Measurements from ENCODE around the gene ZIC4.

Gene ZIC4

DNA sequence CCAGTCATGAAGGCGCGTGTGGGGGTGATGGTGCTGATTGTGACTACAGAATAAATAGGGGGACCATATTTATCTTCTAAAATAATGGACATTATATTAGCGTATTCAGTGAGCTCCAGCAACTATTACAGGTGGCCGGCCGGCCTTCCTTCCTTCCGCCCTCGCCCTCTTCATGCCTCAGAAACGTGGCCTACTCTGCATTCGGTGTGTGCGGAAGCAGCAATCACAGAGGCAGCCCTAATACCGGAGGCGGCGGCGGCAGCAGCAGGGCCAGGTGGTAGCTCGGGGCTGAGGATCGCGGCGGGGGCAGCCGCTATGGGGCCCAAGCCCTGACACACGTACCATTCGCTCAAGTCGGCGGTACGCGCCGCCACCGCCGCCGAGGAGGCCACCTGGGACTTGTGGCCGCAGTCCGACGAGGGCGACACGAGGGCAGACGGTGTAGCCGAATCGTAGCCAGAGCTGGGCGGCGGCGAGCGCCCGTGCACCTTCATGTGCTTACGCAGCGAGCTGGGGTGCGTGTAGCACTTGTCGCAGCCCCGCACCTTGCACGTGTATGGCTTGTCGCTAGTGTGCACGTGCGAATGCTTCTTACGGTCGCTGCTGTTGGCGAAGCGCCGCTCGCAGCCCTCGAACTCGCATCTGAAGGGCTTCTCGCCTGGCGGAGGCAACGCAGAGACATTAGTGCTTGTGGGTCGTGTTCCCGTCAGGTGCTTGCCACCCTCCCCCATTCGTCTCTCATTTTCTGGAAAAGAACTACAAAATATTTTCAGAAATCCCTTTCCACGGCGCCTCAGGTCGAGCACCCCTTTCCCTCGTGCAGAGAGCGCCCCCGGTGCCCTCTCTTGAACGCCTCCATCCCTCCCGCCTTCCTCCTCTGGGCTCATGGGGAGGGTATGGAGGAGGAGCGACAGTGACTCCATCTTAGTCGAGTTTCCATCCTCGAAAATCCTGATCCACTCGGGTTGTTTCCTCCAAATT lies 15.5 kb downstream of the ZIC4 start:
- no peak for DNase-seq (ENCODE audit: low read depth, low spot score)

DNA sequence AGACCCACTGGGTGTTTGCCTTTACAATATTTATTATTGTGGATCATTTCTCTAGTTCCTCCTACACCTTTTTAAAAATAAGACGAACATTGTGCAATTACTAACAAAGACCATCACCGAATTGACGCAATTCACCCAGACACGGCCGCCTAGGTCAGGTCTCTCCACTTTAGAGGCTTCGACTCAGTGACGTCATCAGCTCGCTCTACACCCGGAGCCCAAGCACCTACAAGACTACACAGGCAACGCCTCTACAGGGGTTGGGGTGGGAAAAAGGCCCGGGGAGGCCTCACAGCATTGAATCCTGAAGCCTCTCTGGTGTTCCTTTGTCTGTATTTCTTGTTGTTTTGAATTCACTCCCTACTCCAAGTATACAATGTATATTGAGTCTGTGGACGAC lies 16.6 kb downstream of the ZIC4 start:
- no peak for DNase-seq (ENCODE audit: low read depth, low spot score)

DNA sequence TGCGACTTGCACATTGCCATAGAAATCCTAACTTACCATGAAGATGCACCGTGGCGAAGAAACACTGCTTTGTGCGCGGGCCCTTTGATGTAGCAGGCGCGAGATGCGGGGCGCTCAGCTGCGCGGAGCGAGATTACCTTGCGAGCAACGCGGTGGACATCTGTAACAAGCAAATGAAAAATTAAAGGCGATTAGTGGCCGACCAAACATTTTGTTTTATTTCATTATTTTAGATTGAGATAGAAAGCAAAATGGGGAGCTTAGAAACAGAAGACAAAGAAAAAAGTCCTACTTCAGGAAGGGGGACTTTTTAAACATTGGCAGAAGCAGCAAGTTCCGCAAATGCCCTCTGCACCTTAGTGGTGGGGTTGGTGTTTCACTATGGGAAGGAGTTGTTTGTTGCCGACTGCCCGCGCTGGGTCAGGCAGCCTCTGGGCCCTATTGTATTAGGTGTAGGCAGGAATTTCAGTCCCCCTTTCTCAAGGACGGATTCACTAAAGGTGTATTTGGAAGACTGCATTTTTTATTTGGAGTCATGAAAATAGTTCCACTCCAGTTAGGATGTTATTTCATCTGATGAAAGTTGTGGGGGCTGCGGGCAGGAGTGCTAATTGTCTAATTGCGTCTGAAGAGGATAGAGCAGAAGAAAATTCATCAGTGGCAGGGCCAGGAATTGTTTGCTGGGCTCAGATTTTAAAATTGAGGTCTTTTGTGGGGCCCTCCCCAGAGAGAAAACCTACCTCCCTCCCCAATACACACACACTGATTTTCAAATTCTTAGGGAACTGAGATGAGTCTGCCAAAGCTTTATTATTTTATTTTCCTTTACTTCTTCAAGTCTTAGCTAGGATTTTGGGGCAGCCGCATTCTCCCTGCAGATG lies 17.4 kb downstream of the ZIC4 start:
- DNase-seq (ENCODE audit: low read depth, low spot score) = no peak

DNA sequence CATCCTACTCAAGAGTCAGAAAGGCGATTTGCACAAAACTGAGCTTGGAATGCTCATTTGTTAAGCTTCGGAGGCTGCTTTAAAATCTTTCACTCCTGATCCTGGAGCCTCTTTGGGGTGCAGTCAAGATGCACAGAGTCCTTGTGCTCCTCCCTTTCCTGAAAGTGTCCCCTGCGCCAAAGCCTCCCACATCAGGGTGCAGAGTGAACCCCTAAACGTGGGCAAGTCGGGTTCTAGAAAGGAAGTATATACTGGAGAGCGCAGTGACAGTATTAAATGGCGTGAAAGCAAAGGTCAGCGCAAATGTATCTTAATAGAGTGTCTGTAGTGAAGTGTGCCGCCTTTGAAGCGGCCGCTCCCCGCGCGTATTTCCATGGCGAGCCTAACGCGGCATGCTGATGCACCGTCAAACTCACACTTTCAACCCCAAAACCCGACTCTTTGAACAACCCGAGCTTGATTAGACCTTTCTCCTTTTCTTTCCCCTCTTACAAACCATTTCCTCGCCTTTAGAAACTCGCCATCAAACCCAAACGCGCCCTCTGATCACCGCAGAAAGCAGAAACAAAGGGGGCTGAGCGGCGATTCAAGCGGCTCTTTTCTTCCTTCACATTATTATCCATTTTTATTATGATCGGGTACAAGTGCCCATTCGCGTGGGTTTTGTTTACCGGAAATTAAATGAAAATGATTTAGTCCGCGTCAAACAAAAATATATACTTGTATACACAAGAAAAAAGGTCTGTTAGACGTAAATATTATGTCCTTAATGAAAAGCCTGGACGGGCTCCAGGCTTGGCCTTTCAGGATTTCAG lies 18.3 kb downstream of the ZIC4 start:
- no peak for DNase-seq (ENCODE audit: low read depth, low spot score)

DNA sequence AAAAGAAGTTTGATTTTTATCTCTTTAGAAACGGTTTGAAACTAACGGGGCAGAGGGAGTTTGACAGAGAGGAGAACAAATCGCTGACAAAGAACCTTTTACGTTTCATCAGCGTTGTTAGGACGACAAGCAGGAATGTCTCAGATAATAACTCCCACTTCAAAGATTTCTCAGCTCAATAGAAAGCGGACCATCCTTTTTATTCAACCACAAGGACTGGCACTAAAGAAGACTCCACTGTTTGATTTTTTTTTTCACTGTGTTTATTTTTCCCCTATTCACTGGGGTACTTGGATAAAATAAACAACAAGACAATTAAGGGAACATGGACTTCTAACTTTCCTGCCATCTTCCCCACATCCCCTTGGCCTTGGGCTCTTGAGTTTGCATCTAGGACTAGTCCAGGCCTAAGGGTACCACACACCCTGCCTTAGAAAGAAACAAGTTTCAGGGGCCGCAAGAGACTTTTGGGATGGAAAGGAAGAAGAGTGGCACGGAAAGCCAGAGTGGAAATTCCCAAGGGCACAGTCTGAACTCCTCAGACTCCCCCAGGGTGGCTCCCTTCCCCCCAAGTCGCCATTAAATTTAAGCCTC lies 19.0 kb downstream of the ZIC4 start:
- DNase-seq (ENCODE audit: low read depth, low spot score) = no peak

DNA sequence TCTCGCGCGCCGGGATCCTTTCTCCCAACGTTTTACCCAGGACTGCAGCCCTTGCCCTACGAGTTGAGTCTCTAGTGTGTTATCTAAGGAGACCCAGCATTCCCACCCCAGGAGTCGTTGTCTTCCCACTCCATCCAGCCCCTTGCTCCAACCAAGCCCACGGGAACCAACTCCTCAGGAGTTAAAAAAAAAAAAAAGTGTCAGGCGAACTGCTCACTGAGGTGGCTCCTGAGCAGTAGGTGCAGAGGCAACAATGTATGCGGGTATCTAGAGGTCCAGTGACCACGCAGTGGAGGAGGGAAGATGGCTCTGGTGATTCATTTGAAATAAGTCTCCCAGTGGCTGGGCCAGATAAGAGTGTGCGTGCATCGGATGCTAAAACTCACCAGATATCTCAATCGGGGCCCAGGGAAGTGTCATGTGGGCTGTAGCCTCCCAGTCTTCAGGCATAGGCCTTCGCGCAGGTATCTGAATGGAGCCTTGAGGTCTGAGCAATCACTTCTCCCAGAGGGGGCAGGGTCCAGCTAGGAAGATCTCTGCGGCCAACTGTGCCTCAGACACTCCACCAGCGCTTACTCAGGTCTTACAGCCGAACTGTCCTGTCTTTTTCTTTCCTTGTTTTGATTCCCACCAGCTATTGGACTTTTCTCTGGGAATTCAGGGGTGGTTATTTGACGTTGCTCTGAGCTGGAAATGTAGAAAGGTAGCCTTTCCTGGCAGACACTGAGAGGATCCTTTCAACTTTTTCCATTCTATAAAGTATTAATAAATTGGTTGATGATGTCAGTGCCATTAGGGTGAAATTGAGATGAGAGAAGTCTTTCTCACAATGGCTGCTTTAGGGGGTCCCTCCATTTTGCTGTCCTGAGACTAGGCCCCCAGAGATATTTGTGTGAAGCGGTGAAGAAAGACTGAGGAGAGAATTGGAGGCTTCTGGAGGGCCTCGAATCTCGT lies 21.0 kb downstream of the ZIC4 start:
- no peak for DNase-seq (ENCODE audit: low read depth, low spot score)

DNA sequence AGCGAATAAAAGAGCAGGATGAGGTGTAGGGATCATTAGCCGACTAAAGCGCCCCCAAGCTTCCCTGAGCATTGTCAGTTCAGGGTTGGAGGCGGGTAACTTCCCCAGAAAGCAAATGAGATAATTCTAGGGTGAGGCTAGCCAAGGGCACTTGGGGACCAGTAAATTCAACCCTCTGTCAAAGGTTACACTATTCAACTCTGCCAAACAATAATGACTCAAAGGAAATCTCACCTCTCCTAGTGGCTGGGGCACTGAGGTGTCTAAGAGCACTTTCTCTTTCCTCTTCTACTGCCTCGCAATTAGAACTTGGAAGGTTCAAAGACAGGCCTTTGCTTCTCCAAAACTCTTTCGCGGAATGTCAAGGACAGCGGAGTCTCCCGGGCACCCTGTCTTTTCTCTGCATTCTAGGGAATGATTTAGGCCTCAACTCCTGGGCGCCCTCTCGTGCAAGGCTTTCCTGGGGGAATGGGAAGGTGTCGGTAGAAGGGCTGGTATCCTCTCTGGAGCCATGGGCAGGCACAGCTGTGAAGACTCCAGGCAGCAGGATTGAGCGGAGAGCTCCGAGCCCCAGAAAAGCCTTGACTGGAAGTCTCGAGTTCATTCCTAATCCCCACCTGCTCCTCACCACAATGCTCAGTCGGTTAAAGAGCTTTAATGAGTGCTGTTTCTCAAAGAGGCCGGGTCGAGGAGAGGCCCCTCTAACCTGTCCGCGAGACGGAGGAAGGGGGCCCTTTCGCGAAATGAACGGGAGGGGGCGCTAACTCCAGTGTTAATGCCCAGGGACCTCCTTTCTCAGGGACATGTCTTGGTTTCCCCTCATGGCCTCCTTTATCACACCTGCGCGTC lies 21.9 kb downstream of the ZIC4 start:
- no peak for DNase-seq (ENCODE audit: low read depth, low spot score)

DNA sequence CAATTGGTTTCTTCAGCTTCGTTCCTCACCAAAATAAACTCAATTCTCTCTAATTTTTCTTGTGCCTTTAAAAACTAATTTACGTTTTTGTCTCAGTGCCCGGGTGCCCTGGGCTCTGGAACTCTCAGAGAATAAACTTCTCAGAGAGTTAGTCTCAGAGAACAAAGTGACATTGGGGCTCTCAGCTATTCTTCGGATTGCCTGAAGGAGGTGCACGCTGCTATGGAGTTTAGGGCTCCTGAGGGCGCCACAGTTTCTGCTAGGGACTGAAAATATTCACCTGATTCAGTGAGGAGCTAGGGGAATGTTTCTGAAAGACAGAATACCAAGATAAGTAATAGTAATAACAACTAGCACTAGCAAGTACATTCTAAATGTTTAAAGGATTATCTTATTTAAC lies 22.7 kb downstream of the ZIC4 start:
- no peak for DNase-seq (ENCODE audit: low read depth, low spot score)

DNA sequence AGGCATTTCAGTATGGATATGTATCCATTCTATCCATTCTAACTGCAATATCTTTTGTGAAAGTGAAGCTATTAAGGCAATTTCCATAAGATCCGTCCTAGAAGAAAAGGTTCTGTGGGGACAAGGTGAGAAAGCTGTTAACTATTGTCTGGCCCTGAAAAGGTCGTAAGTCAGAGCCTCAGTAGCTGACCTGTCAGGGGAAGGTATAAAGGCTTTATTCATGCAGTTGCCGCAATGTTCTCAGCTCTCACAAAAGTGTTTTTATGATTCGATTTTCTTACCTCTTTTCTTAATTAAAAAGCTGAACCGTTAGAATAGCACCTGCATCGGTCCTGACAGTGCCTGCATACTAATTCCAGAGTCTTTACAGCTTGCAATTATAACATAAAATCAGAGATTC lies 24.7 kb downstream of the ZIC4 start:
- no peak for DNase-seq (ENCODE audit: low read depth, low spot score)

DNA sequence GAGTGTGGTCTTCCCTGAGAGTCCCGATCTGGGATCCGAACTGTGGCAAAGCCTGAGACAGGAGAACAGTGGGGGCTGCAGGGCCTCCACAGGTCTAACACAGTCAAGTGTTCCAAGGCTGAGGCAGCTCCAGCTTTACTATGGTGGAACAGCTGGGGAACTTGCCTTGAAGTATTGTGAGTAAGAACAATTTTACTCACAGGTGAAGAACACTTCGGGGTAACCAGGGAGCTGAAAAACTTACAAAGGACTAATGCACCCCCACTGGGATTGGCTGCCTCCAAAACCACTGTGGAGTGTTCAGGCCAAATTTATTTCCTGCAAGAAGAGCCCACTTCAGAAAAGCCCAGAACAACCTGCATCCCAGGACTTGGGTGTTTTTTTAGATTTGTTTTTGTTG lies 25.4 kb downstream of the ZIC4 start:
- DNase-seq (ENCODE audit: low read depth, low spot score) = no peak

DNA sequence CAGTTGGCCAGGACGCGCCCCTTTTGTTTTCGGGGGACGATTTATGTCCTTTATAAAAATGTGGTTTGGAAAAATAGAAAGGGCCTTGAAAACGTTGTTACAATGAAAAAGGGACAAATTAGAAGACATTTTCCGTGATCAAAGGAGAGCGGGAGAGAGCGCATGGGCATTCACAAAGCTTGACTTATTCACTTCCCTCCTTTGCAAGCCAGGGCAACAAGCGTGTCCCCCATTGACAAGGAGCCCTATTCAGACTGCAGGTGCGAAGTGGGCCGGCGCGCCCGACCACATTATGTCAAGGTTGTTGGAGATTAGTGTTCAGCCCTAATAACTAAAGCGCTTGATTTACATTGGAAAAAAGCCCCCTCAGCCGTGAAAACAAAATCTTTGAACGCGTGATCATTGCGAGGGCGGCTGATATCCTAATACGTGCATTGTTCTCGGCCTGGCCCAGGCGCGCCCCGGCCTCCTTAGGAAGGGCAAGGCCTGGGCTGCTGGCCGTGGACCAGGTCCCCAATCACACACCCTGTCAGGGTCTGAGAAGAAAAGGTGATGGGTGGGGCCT lies 25.9 kb downstream of the ZIC4 start:
- DNase-seq (ENCODE audit: low read depth, low spot score) = no peak

DNA sequence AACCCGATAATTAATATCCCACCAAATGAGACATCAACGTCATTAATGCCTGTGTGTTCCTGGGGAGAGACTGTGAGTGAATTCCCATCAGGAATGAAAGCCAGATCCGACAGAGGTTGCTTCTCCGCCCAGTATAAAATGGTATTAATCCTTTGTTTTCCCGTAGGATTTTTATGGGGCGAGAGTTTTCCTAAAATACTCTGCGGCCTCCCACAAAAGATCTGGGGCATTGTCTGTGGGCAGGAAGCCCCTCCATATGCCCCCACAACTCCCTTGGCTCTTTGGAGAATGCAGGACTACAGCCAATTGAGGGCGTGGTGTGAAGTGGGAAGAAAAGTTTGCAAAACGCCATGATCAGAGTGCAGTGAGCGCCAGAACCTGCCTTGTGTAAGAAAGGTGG lies 26.7 kb downstream of the ZIC4 start:
- no peak for DNase-seq (ENCODE audit: low read depth, low spot score)

DNA sequence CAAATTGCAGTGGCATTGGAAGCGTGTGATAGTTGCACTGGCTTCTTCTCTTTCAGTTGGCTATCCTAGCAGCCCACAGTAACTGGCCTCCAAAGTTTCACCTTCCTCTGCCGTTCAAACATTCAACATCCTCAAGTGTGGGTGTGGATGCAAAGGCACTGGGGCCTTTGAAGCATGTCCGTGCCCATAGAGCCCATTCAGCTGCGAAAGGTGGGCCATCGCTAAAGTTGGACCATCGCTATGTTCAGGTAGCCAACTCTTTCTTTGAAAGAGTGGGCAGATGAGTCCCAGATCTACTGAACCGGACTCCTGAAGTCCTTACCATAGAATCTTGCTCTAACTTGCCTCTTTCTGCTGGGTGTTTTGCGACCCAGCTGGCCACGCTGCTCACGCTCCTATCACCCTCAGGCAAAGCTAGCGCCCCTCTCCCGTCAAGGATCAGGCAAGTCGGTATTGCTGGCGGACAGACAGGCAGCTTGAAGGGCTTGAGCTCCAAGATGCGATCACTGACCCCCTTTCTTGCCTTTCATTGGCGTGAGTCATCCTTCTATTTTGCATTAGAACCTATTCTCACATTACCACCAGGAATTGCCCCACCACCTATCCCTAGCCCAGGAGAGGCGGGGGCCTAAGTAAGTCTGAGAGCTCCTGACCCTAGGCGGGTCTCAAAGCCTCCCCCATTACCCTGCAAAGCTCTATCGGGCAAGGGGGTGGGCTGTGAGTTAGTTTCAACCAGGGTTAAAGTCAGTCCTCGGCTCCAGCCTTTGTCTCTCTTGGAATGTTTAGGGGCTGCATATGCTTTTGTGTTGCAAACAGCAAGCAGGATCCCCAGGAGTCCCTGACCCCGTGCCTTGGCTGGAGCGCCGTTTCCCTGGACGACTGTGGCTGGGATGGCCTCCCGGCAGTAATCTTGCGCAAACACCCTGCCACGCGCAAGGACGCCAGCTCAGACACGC lies 28.7 kb downstream of the ZIC4 start:
- DNase-seq (ENCODE audit: low read depth, low spot score) = no peak

DNA sequence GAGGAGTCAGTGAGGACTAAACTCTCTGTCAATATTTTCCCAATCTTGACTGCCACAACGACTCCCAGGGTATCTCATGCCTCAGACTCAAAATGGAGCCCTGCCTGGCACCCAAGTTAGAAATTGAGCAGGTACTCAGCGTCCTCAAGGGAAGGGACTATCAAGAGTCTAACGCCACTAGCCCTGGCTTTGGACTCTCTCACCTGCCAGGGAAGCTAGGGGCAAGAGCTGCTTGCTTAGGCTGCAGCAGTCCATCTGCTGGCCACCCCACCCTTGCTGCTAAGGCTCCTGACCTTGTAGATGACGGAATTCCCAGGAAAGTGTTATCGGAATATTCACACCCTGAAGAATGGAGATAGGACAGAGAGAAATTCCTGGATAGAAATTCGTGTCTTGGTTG lies 33.0 kb downstream of the ZIC4 start:
- DNase-seq (ENCODE audit: low read depth, low spot score) = no peak

DNA sequence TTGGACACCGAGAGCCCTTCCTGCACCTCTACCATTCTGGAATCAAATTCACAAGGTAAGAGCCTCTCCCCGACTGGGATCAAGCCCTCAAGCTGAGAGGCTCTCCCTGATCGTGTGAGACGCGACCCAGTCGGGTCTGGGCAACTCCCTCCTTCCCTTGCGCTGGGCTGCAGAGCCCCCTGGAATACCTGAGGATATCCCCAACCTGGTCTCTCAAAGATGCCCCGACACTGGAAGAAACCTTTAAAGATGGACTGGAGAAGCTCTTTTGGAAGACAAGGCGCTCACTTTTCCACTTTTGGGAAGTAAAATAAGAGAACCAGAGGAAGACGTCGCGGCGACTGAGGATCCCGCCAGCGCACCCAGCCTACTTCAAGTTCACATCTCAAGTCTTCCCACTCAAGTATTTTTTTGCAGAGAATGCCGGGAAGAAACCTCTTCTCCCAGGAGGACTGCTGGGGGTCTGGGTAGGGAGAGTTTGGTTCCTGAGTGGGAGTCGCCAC lies 33.8 kb downstream of the ZIC4 start:
- DNase-seq (ENCODE audit: low read depth, low spot score) = no peak

DNA sequence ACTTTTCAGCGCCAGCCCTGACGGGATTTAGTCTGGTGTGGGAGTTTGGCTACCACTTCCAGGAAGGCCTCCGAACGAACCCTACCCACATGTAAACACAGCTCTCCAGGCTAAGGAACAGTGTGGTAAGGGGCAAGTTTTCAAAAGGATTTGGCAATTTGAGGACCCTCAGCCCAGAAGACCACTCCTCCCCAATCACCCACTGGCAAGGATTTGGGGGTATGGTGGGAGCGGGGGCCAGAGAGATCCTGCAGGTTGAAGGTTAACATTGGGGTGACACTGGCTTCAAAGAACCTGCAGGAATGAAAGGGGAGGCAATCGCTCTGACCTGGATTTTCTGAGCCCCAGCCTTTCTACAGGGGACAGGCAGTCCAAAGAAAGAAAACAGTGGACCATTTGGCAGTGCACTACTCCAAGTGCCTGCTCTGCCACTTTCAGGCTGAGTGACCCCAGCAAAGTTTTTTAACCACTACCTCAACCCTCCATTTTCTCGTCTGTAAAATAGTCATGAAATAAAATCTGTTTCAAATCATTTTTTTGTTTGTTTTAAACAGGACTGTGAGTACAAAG lies 34.5 kb downstream of the ZIC4 start:
- no peak for DNase-seq (ENCODE audit: low read depth, low spot score)

DNA sequence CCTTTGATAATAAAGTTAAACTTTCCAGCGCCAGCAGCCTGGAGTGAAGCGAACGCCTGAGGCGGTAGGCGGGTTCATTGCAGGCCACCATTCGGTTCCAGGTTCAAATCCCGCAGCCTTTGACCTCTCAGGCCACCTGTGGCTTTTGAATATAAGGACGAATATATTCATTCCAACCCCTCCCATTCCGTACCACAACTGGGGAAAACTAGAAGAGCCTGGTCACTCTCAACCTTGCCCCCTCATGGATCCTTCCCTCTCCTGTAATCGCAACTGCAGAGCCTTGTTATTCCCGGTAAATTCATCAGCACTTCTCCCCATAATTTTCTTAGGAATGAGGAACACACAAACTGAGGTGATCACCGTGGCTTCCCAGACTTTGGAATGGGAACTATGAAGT lies 35.2 kb downstream of the ZIC4 start:
- no peak for DNase-seq (ENCODE audit: low read depth, low spot score)

All from activated naive CD8-positive, alpha-beta T cell treated with anti-CD3 and anti-CD28 coated beads, Interleukin-2, amount 50 U/mL, for 16 hours (primary cell).